Measurements from ENCODE around the gene SEC31A.
"Not testable (repeated sequence)": the region's sequence is repeated elsewhere in the genome, so short reads cannot be mapped to it uniquely, and the experiment has no call there.

SEC31A gene, protein sequence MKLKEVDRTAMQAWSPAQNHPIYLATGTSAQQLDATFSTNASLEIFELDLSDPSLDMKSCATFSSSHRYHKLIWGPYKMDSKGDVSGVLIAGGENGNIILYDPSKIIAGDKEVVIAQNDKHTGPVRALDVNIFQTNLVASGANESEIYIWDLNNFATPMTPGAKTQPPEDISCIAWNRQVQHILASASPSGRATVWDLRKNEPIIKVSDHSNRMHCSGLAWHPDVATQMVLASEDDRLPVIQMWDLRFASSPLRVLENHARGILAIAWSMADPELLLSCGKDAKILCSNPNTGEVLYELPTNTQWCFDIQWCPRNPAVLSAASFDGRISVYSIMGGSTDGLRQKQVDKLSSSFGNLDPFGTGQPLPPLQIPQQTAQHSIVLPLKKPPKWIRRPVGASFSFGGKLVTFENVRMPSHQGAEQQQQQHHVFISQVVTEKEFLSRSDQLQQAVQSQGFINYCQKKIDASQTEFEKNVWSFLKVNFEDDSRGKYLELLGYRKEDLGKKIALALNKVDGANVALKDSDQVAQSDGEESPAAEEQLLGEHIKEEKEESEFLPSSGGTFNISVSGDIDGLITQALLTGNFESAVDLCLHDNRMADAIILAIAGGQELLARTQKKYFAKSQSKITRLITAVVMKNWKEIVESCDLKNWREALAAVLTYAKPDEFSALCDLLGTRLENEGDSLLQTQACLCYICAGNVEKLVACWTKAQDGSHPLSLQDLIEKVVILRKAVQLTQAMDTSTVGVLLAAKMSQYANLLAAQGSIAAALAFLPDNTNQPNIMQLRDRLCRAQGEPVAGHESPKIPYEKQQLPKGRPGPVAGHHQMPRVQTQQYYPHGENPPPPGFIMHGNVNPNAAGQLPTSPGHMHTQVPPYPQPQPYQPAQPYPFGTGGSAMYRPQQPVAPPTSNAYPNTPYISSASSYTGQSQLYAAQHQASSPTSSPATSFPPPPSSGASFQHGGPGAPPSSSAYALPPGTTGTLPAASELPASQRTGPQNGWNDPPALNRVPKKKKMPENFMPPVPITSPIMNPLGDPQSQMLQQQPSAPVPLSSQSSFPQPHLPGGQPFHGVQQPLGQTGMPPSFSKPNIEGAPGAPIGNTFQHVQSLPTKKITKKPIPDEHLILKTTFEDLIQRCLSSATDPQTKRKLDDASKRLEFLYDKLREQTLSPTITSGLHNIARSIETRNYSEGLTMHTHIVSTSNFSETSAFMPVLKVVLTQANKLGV
- total RNA-seq: 141 to 156 reads per million in 2 experiments

DNA sequence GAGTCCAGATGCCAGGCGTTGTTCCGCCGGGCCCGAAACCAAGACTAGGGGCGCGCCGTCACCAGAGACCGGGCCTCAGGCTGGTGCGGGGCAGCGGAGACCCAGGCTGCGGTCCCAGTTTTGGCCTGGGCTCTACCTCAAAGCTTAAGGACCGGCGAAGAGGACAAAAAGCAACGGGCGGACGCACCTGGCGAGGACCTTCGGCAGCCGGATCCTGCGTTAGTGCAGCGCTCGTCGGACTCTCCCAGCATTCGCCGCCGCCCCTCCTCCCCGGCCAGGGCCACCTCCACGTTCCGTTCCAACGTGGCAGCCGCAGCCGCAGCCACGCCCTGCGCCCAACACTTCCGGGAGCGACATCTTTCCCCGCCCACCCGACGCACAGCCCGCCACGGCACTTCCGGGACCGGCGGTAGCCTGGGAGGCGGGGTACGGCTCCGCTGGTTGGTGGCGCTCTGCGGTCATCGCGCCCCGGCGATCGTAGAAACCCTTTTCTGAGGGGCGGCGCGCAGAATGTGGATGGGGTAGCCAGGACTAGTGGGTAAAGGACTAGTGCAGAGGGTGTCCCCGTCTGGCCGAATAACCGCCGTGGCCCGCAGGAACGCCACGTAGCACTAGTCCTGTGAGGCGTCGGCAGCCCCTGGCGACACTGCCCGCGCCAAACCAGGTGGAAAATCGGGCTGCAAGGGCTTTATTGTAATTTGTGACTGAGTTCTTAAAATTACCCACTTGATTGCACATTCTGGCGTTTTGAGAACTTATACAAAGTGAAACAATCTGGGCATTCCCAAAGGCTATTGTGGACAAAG lies at the start of gene SEC31A:
Gene SEC31A (minus strand): TSS at position 253 of the 806 bp plus-strand sequence. CDS start 9,217 bp downstream, outside the sequence.
- DNase-seq (ENCODE audit: low read depth): peak; percentile 94

DNA sequence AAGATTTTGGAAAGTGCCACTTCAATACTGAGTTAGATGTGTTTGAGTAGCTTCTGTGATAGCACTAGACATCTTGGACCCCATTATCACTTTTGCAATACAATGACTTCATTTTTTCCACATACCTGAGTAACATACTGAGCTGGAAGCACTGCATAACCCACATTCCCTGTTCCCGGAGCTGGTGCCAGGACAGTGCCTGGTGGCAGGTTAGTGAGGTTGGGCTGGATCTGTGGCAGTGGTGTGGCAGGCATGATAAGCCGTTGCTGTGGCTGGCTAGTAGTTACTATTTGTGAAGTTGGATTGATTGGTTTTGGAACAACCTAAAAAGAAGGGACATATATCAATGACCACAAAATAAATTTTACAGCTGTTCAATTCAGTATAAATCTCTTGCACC lies 48.5 kb upstream of the SEC31A start:
- no peak for DNase-seq (ENCODE audit: low read depth)

DNA sequence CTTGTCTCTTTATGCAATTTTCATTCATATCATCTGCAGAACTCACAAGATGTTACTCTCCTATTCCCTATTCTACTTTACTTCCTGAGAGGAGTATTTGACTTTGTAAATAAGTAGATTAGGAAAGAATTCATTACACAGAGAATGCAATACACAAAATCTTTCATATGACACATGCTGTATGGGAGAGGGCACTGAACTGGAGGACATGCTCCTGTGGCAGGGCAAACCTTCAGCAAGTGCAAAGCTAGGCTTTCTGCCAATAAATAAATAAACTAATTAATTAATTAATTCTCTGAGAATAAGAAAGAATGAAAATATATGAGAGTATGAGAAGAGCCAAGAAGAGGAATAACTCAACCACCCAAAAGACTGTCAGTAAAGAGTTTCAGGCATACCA lies 43.5 kb upstream of the SEC31A start:
- no peak for DNase-seq (ENCODE audit: low read depth)

DNA sequence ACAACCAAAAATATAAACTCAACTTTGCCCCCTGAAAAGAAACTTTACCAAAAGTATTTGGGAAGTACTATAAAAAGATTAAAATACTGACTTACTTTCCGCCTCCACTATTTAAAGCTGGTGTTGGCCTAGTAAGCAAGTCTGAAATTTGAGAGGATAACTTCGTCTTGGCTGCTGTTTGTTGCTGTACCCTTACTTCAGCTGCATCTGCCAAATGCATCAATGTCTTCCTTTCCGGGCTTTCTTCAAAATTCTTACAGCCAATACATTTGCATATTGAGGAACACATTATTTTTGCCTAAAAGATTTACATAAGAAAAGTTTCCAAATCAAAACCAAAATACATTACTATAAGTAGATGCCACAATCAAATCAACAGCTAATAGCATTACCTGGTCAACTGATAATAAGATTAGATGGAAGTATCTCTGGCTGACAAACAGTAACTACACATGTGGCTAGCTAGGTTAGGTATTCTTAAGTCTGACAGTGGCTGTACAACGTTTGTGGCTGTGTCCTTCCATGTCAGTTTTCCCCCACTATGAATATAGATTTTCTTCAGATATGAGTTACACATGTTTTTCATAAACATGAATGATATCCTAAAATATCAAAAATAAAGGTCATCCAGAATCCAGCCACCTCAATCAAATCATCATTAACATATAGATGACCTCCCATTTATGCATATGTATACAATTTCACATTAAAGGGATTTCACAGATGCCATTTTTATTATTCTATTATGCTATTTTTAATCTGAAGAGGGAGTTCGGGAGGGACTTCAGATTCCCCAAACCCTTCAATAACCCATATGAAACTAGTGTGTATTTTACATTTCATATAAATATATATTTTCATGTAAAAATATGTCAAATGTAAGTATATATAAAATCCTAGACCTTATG lies 40.1 kb upstream of the SEC31A start:
- DNase-seq (ENCODE audit: low read depth): no peak

DNA sequence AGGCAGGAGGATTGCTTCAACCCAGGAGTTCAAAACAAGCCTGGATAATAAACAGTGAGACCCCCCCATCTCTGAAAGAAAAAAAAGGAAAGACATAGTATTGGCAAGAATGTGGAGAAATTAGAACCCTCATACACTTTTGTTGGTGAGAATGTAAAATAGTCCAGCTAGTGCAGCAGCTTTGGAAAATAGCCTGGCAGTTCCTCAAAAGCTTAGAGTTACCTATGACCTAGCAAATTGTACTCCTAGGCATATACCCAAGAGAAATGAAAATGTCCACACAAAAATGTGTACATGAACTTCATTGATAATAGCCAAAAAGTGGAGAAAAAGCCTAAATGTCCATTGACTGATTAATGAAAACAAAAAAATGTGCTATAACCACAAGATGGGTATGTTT lies 30.8 kb upstream of the SEC31A start:
- DNase-seq (ENCODE audit: low read depth): no peak

DNA sequence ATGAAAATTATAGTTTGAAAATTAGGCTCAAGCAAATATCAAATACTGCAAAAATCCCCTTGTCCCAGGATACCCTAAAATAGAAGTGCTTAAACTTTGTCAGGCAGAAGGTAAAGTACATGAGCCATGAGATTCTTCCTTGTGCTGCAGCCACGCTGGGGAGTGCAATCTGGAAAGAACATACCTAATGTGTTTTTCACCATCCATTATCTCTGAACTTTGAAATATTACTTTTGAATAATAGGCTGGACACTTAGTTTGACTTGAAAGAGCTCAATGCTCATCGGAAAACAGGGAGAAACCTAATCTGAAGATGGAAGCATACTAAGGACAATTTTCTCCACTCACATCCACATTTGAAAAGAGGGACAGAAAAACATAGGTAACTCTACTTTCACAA lies 28.4 kb upstream of the SEC31A start:
- DNase-seq (ENCODE audit: low read depth): no peak

DNA sequence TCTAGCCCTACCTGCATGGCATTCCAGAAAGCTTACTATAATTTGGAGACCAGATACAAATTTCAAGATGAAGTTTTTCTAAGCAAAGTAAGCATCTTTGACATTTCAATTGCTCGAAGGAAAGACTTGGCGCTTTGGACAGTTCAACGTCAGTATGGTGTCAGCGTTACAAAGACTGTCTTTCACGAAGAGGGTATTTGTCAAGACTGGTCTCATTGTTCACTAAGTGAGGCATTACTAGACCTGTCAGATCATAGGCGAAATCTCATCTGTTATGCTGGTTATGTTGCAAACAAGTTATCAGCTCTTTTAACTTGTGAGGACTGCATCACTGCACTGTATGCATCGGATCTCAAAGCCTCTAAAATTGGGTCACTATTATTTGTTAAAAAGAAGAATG lies 27.1 kb upstream of the SEC31A start:
- no peak for DNase-seq (ENCODE audit: low read depth)

DNA sequence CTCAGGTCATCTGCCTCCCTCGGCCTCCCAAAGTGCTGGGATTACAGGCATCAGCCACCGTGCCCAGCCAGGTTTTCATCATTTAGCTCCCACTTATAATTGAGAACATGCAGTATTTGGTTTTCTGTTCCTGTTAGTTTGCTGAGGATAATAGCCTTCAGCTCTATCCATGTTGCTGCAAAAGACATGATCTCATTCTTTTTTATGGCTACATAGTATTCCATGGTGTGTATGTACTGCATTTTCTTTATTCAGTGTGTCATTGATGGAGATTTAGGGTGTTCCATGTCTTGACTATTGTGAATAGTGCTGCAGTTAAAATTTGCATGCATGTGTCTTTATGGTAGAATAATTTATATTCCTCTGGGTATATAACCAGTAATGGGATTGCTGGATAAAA lies 23.0 kb upstream of the SEC31A start:
- DNase-seq (ENCODE audit: low read depth): not testable (repeated sequence)

DNA sequence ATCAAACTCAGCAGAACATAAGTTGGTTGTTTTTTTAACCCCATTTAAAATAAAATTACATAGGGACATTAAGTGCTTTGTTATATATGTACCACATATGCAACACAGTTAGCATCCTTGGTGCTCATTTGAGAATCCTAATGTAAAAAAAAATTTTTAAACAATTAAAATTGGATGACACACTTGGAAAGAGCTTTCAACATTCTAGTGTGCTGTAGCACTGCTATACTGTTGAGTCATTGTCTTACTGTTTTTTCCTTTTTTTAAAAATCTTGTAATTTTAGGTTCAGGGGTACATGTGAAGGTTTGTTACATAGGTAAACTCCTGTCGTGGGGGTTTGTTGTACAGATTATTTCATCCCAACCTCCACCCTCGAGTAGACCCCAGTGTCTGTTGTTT lies 22.4 kb upstream of the SEC31A start:
- no peak for DNase-seq (ENCODE audit: low read depth)

DNA sequence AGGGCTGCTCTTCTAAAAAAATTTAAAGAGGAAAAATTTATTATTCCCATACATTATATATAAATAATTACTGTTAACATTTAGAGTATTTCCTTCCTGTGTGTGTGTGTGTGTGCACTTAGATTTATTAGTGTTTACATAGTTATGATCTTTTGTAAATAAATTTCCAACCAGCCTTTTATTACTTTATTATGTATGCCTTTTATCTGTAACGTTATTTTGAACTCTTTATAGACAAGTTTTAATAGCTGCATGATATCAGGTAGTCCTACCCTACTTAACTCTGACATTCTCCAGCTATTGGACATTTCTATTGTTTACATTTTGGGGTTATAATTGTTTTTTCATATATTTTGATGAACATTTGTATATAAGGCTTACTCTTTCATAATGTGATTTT lies 18.4 kb upstream of the SEC31A start:
- no peak for DNase-seq (ENCODE audit: low read depth)

DNA sequence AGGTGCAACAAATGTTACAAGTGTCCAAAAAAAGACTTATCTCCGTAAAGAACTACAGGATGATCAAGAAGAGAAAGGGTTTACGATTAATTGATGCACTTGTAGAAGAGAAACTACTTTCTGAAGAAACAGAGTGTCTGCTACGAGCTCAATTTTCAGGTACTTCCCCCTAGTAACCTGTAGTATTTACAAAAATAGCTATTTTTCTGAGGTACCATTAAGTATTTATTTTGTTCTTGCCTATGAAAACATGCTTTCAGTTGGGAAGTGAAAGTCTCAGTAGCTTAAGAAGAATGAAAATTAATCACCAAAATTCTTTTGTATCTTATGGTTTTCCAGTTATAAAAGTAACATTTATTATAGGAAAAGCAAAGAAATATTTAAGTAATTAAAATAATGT lies 15.5 kb upstream of the SEC31A start:
- no peak for DNase-seq (ENCODE audit: low read depth)

DNA sequence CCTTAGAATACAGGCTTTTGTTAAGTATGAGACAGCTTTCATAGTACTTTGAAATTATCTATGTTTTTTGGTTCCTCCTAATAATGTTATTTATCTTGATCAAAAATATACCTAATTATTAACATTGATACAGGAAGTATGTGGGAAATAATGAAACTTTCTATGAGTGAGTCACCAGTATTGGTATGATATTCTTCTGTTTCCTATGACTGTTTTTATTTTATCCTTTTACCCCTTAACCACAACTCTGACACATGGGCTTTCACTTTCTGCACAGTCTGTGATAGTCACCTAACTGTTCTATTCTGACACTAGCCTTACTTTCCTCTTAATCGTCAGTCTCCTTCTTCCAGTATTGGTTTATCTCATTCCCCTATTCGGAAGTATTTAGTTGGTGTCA lies 14.3 kb upstream of the SEC31A start:
- DNase-seq (ENCODE audit: low read depth): no peak

DNA sequence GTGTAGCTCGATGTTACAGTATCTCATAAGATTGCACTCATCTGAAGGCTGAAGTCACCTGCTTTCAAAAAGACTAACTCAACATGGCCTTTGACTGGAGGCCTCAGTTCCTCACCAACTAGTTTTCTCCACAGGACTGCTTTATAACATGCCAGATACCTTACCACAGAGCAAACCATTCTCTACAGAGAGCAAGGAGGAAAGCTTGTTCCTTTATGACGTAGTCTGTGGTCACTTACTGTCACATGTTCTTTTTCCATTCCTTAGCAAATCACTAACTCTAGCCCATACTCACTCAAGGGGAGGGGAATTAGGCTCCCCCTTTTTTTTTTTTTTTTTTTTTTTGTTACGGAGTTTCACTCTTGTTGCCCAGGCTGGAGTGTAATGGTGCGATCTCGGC lies 12.8 kb upstream of the SEC31A start:
- no peak for DNase-seq (ENCODE audit: low read depth)

DNA sequence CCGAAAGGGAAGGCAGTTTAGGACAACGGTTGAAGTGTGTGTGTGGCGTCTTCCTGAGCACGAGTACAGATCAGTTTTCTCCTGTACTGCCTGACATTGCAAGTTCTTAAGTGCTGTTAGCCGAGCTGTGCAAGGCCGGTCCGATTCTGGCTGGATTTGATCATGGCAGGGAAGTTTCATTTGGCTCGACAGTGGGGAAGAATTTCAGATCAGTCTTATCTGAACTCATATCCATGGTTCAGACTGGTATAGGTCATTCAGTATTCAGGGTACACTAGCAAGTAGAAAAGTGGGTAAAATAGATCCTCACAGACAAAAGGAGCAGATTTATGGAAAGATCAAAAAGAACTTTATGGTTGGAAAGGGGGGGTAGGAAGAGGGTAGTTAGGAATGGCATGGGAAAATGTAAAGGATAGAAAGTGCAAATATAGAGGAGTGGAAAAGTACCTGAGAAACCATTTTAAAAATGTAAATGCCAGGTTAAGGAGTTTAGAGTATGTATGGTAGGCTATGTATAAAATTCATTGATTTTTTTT lies 10.3 kb upstream of the SEC31A start:
- no peak for DNase-seq (ENCODE audit: low read depth)

DNA sequence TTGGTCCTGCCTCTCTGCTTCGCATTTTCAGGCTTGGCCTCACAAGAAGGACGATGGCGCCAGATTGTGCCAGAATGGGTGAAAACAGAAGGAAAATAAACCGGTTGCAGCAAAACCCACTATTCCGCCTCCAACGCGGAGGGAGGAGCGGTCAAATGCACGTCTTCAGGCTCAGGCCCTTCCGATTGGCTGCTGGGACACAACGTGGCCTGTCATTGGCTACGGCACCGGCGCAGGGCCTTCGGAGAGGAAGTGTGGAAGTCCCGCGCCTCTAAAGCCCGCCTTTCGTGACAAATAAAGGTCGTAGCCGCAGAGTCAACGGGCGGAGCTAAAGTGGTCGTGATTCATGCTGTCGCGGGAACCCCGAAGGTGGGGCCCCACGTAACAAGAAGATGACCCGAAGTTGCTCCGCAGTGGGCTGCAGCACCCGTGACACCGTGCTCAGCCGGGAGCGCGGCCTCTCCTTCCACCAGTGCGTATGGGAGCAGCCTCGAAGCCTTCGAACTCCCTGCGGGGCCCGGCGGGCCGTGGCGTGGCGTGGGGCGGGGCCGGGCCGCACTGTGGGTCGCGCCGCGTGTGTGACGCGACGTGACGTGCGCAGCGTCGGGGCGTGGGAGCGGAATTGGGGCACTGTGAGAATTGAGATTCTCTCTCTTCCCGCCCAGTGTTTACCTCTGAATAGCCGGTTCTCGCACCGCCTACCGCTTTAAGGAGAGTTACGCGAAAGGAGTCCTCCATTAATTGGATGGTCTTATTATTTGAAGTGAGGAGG lies 9.6 kb upstream of the SEC31A start, which contains the start of gene THAP9:
Gene THAP9 (plus strand): TSS at position 325 of the 772 bp plus-strand sequence. CDS start 68 bp downstream, at position 393.
- peak; percentile 98 for DNase-seq (ENCODE audit: low read depth)

DNA sequence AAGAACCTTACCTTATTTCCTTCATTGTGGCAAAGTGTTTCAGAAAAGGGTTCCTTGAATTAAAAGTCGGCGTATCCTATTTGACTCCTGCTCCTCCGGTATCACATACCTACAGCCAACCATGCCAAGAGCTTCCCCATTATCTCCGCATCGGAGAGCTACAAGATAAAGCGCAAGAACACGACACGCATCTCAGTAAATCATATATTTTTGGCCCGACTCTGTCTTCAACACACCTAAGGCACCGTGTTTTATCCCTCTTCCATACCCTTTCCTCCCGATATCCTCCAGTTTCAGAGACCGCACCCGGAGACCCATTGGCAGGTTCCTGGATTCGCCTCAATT lies 9.1 kb upstream of the SEC31A start:
- no peak for DNase-seq (ENCODE audit: low read depth)

DNA sequence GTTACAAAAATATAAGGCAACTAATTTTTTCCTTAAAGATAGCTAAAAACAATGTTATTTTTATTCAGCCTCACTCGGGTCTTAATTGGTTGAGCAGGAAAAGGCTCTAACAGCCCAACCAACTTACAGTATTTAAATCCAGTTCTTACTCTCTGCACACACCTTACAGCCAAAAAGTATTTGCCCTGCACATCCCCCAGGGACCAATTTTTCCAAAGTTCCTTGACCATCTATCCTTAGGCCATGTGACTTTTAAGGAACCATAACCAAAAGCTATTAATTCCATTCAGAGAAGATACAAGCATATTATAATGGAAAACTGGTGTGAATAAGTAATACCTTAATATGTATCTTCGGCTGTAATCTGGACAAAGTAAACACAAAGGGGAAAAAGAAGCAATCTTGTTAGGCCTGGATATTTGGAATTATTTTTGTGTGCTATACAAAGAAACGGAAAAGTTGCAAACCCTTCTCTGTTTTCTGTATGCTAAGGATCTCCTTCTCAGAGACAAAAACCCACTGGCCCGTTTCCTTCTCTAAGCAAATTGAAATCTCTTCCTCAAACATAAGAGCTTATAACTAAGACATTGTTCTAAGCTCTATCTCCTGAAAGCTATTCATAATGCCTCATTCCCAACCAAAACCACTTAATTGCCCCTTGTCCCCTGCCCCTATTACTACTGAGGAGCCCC lies 8.6 kb upstream of the SEC31A start:
- no peak for DNase-seq (ENCODE audit: low read depth)

DNA sequence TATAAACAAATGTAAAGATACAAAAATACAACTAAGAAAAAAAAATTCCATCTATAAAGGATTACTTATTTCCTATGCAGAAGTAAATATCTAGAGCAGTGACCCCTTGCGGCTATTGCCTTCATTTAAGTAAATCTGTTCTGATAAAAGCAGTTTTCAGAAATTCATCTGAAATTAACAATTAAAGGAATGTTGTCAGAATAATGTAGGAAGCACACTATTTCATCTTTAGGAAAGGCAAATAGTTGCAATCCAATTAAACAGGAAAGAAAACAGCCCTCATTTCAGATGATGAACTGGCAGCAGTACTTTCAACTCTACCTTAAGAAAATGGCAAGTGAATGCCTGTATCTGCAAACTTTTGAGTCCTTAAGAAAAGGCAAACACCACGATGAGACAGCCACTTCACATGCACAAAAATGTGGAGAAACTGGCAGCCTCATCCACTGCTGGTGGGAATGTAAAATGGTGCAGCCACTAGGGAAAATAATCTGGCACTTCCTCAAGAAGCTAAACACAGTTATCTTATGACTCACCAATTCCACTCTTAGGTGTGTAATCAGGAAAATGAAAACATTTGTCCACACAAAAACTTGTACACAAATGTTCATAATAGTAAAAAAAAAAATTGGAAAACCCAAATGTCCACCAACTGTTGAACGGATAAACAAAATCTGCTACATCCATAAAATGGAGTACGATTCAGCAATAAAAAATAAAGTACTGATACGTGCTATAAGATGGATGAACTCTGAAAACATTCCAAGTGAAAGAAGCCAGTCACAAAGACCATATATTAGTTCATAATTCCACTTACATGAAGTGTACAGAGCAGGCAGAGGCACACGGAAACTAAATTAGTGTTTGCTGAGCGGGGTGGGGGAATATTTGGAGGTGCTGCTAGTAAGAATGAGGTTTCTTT lies 7.6 kb upstream of the SEC31A start:
- DNase-seq (ENCODE audit: low read depth): no peak

All from T follicular helper cell (primary cell).